Fibroblast of peridontal ligament (primary cell): ENCODE data around the gene KCNIP4.

ENCODE experiments used
- DNase-seq: peaks from one replicate; pipeline ENCODE4 v3.0.0-alpha.2; 2010; ENCODE audit errors: extremely low read depth

KCNIP4 gene

DNA sequence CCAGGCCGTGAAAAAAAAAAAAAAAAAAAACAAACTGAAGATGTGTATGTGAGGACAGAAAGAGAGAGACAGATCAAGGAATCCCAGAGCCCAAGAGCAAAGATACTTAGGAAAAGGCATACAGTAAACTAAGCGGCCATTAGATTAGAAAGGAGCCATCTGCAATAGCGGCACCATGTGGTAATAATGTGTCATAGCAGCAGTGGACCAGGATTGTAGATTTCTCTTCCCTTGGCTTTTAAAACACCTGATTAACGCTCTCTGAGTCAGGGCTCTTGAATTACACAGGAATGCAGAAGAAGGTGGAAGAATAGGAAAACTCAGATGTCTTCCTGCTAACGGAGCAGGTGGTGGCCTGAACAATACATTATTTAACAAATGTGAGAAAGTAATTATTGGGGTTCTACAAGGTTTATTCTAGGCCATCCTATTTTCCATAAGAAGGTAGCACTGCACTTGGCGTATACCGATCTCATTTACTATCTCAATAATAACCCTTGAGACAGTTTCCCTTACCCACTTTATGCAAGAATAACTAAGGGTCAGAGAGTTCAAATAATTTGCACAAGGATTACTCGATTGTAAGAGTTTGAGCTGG lies 182.7 kb downstream of the KCNIP4 start:
- peak; percentile 54 for DNase-seq

DNA sequence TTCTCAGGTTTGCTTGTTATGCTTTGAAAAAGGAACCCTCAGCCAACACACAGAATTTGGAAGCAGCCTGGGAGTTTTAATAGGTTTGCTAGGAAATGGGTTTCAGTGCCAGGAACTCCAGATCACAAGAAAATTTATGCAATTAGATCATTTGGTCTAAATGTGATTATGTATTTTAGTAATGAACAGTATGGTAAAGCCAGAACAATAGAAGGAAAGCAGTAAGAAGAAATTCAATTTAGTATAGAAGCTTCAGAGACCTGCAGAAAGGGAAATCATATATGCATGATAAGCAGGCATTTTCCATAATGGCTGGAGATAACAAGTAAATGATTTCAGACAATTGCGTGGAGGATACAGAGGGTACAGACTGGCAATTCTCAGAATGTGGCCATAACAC lies 184.7 kb downstream of the KCNIP4 start:
- no peak for DNase-seq

DNA sequence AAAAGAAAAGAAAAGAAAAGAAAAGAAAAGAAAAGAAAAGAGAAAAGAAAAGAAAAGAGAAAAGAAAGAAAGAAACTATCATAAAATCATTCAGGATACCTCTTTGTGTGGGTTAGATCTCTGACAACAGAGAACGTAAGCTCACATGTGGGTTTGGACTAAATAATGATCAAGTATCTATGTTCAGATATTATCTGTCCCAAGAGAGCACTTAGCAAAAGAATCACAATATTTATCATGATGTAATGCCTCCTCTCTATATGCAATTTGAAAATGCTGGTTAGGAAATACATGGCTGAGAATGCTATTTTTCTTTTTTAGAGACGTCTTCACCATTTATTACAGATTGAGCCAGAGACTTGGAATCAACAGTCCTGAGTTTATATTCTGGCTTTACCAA lies 191.3 kb downstream of the KCNIP4 start:
- no peak for DNase-seq

DNA sequence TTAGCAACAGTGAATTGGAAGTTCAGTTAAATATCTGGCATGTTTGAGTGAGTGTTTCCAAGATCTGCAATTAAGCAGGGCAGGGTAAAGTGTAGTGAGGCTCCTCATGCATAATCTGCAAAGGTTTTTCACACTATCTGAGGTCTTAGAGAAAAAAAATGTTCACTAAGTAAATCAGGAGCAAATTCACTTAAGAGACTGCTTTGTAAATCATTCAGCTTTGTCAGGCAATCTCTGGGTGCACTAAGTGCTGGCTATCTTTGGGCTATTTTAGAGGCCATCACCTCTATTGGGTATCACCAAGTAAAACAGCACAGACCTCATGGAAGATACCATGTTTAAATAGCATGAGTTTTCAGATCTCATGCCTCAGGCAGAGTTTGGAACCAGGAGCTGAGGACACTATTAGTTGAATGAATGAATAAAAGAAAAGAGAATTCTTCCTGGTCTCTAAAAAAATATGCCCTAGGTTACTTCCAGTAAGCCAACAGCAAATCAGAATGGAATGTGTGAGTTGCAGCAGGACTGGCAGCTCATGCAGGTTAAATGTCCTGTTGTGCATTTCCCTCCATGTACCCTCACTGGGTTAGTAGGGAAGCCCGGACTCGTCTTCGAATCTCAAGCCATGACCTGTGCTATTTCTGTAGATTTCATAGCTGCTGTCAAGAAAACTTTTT lies 195.3 kb downstream of the KCNIP4 start:
- DNase-seq, result no peak

DNA sequence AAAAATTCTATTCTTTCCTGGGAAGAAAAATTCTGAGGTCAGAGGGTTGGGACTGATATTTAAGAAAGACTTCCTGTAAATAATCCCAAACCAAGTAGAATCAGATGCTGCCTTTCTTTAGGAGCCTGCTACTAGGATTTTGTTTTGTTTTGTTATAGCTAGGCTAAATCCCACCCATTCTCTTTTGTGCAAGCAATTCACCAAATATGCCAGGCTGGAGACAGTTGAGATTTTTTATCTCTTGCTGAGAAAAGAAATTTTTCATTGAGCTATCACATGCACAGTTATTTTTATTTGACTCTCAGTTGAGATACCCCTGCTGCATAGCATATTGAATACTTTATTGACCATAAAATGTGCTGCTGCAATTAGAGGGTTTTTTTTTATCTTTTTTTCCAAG lies 196.0 kb downstream of the KCNIP4 start:
- DNase-seq, result no peak

DNA sequence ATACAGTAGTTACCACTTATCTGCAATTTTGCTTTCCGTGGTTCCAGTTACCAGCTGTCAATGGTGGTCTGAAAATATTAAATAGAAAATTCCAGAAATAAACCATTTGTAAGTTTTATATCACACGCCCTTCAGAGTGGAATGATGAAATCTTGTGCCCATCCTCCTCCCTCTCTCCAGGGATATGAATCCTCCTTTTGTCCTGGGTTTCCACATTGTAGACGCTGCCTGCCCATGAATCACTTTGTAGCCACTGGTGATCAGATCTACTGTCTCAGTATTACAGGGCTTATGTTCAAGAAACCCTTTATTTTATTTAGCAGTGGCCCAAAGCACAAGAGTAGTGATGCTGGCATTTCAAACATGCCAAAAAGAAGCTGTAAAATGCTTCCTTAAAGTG lies 198.6 kb downstream of the KCNIP4 start:
- DNase-seq, result no peak

DNA sequence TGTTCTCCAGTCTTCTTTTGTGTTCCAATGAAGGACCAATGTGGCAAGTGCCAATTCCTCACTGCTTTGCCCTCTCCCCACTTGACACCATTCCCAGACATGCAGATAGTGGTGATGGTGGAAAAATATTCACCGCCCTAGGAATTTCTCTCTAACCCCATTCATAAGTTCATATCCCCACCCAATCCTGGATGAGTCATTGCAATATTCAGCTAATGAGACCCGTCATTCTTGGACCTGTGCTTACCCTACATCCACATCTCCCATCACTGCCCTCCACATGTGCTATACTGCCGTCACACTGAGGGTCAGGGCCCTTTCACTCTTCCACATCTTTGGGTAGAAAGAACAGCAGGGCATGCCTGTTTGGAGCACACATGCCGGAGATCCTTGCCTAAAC lies 199.2 kb downstream of the KCNIP4 start:
- DNase-seq, result no peak

DNA sequence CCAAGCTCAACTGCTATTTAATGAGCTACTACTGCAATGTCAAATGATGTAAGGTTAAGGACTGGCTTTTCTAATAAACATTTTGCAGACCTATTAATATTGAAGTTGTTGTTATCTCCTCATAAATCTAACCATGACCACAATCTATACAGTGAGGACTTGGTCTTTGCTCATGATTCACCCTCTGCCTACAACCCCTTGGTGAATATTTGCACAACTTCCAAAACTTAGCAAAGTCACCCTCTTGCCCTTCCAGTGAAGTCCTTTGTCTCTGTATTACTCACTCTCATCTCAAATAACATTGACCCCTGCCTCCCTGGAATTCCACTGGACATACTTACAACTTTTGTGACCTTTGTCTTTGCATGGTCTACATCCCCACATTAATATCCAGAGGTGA lies 204.5 kb downstream of the KCNIP4 start:
- no peak for DNase-seq

DNA sequence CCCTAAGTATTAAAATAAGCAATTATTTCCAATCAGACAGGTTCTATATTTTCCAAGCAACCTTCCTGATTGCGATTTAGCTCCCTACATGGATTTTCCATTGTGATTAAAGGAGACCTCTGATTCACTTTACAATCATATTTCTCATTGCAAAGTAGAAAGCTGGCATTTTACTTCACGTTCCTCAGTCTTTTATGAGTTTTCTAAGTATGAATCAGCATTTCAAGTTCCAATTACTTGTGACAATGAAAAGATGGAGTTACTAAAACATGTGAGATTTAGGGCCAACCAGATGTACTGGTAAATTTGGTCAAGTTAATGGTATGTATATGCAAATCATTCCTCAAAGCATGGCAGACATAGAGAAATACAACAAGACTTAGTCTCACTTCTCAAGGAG lies 206.2 kb downstream of the KCNIP4 start:
- DNase-seq, result no peak

DNA sequence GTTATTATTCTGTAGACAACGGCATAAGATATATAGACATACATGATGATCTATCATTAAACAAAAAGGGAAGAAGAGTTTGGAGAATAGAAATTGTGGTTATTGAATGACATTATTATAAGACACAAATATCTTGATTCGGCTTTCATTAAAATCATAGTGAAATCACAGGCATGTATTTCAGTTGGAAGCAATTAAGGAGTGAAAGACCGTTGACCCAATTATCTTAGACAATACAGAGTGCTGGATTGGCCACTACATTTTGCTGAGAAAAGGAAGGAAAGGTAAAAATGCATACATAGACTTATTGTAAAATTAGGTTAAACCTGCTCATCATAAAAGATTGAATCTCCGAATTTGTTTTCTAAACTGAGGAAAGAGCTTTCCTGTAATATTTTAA lies 209.8 kb downstream of the KCNIP4 start:
- DNase-seq, result no peak

DNA sequence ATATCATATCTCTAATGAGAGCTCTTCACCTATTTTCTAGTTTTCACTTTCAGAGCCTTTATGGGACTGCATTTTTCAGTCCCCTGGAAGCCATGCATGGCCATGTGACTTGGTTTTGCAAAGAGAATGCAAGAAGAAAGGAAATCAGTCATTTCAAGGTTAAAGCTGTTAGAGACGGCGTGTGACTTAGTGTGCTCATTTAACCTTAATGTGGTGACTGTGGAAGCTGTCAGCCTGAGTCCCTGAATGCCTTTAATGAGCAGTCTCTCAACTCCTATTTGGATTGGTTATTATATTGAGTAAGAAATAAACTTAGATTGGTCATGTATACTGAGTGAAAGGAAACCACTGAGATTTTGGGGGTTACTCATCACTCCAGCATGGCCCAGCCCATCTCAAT lies 212.7 kb downstream of the KCNIP4 start:
- DNase-seq, result no peak

DNA sequence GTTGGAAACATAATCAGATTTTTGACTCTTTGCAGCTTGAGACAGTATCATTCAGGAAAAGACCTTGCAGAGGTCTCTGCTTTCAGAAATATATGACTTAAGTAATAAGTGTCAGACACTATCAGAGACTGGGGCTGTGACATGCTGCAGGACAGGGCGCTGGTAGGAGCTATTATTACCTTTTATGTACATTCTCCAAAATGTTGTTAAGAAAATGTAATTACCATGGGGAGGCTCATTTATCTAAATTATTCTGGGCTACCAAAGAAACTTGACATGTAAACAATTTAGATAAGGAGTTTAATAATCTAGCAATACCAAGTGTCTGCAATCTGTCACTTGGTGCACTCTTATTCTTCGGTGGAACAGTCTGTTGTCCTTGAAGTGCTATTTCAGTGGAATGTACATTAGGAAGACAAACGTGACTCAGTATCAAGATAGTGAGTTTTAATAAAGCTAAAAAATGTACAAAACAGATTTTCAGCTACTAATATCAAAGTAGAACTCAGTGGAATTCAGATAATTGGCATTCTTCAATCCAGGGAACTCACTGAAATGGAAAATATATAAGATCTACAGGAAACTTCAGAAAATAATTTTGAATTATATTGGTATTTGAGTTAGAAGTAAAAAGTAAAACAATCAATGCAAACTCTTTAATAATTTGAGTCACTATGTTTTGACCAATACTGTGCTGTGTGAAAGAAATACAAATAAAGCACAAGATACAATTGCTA lies 214.5 kb downstream of the KCNIP4 start:
- DNase-seq, result no peak

DNA sequence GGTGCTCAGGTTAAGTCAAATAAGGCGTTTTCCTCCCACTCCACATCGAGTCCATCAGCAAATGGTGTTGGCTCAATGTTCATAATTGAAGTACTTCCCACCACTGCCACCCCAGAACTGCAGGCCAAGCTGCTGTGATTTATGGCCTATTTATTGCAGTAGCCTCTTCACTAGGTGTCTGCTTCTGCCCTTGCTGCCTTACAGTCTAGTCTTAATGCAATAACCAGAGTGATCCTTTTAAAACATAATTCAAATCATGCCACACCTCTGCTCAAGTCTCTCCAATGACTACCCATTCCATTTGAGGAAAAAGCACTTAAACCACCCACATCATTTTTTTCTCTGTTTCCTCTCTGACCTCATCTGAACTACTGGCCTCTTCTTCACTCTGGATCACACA lies 220.3 kb downstream of the KCNIP4 start:
- no peak for DNase-seq

DNA sequence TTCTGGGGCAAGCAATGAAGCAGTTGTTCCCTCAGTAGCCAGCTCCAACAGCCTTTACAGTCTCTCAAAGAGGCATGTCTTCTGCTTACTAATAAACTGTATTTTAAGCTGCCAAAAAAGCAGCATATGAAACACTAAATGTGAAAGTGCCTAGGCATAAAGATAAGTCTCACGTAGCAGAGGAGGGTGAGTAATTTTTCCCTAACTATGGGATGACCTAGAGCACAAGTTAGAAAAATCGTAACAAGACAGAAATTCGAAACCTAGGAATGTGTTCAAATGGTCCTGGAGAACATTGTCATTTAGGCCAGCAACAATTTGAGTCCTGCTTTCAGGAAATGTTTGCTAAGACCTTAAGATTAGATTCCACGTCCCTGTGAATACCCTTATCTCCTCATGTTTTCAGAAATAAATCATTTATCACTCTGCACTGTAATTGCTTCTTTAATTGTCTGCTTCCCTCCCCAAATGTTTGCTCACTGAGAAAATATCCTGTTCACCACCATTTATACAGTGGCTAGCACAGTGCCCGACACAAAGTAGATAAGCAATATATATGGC lies 222.2 kb downstream of the KCNIP4 start:
- DNase-seq, result no peak

DNA sequence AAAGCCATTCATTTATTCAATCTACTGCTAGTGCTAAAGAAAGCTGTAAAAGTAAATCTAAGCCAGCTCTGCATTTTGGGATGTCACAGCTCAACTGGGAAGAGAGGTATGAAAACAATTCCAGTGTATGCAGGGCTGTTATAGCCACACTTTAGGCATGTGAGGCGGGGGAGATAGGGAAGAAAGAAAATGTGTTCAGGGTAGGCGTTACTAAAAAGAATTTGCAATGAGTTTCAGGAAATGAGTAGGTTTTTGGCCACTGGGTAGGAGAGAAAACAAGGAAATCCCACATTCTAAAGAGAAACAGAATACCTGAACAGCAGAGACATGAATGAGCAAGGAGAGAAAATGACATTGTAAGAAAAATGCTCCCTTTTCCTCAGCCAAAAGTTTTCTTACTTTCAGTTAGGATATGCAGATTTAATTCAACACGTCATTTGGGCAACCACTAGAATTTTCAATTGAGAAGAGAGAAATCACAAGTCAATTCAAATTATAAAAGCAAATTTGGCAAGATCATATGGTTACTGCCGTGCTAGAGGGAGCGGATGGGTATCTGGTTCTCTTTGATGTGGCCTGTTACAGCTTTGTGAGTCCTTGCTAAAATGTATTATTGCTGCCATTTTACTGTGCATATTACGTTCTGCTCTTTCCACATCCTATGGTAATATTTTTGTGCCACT lies 226.3 kb downstream of the KCNIP4 start:
- no peak for DNase-seq

DNA sequence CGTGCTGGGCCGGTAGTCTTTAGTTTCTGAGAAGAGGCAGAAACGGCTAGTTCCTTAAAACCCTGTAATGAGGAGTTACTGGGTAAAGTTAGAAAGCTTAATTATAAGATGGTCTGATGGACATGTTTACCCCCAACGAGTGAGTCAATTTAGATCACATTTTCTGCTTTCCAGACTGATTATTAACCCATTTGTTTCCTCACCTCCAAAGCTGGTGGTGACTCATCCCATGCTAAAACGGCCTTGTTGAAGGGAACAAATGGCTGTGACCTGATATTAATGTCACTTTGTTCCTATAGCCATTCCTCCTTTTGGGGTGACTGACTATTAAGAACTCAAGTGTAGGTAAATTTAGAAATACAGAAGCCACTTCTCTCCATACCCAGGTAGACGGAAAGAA lies 232.0 kb downstream of the KCNIP4 start:
- no peak for DNase-seq

DNA sequence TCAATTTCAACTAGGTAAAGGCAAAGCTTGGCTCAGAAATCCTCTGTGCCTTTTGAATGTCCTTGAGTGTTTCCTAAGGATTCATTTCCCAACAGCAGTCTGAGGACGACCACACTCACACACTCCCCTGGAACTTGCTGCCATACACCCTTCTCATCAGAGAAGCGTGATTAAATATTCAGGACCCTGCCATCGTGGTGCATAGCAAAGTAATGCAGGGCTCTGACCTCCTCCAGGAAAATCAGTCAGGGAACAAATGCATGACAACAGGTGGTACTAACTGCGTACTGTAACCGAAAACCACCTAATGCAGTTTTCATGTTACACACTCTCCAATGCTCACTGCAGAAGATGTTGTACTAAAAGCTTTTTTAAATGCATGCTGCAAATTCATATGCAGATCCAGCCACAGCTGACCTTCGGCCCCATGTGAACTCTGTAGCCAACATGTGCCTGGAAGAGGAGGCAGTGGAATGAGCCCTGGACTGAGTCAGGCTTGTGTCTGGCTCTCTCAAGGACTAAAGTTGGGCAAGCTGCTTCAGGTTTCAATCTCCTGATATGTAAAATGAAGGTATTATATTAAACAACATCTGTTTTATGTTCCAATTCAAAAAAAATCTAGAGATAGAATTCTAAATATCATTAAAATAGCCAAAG lies 238.3 kb downstream of the KCNIP4 start:
- DNase-seq, result no peak

DNA sequence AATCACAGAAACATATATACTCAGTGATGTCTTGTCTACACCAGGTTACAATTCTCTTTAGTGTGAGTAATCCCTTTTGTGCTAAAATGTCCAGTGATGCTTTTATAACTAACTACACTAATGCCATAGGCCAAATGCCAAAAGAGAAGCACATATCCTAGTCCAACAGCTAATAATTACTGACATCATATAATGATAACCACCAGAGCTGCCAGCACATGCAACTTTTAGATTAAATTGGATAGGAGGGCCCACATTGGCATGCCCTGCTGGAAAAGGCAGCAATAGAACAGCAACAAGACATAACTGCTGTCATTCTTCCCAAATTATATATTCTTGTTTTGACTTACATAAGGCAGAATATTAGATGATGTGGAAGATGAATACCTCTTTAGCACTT lies 238.8 kb downstream of the KCNIP4 start:
- DNase-seq, result no peak

DNA sequence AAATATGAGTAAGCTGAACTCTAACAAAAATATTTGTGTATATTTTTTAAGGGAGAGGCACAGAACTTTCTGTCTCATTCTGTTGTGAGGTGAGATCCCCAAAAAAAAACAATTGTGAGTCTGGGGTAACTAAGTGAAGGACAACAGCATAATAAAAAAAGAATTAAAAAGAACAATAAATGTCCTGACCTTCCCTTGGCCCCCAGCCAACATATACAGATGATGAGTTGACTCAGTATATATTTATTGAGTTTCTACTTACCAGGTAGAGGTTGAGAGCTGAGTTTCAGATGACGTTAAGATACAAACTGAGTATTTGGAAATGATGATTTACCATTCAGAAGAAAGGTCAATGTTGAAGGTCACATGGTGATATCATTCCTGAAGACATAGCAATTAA lies 239.5 kb downstream of the KCNIP4 start:
- DNase-seq, result no peak

DNA sequence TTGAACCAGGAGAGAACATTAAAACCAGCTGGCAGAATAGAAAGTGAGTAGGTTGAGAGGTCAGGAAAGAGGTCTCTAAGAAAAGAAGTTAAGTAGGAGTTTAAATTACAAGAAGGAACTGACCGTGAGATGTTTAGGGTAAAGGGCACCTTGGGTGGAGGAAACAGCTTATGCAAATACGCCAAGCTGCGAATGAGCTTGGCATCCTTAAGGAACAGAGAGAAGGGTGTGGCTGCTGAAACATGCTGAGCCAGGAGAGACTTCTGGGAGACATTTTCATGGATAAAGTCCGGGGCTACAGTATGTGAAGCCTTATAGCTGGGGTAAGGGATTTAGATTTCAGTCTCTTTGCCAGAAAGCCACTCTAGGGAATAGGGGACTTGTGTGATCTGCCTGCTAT lies 249.1 kb downstream of the KCNIP4 start:
- DNase-seq, result no peak

DNA sequence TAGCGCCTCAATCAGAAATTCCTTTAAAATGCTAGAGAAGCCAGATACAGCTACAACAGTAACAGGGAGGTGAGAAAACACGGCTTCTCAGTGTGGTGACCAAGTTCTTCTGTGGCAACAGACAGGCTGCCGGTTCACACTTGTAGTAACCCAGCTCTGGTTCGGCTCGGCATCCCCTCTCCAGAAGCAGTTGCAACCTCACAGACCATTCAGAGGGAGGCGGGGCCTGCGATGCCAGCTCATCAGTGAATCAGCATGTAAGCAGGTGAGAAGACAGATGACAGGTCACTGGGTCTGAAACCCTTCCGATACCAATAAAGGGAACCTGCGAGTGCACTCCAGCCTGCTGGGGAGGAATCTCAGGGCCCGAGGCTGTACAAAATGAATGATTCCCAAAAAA lies 251.0 kb downstream of the KCNIP4 start:
- DNase-seq, result no peak

DNA sequence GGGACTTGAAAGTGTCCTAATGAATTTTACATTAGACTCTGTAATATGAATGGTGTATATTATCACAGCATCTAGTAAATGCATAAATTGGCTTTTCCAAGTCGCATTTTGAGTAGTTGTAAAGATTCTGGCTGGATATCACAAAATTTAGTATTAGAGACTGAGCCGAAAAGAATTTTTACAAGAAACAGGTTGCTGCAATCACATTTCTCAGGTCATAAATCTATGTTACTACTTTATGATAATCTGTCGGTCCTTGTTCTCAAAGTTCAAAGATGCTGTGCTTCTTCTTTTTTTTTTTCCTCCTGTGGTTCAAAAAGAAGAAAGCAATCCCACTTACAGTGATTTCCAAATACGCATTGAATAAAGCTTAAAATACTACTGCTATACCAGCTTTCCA lies 253.4 kb downstream of the KCNIP4 start:
- no peak for DNase-seq
